BJ (cell line): ENCODE results near the gene OVOL2. TPM values are rescaled to one million over a fixed set of nuclear protein-coding genes. Genes with fewer than 3 reads are reported as not detected.
"Not testable (repeated sequence)": the region's sequence is repeated elsewhere in the genome, so short reads cannot be mapped to it uniquely, and the experiment has no call there.

Experiments used
- CTCF ChIA-PET: fragments of 350-600 bp; formaldehyde crosslinking; extraction: SDS; loops from one replicate; lab custom pipeline; 2021; ENCODE audit warnings: antibody characterized with exemption, inconsistent platforms; lab: Yijun Ruan, JAX
- POLR2A ChIA-PET: fragments of 300-600 bp; sonication (Branson Sonifier 250); formaldehyde crosslinking; extraction: SDS; loops from one replicate; lab custom pipeline; 2021; ENCODE audit warnings: antibody characterized with exemption; lab: Charles Lee
- DNase-seq: peaks from one replicate; pipeline ENCODE4 v3.0.0-alpha.2; 2011; ENCODE audit warnings: low read depth
- H3K27me3 ChIP-seq: 2 replicates; pipeline ENCODE4 v1.6.0; 2011; ENCODE audit warnings: low read length; ENCODE audit not compliant: control insufficient read depth, insufficient read depth
- H3K36me3 ChIP-seq: 2 replicates; pipeline ENCODE4 v1.5.1; 2011; ENCODE audit warnings: low read length; ENCODE audit not compliant: control insufficient read depth, insufficient read depth
- H3K4me3 ChIP-seq: 2 replicates; pipeline ENCODE4 v1.5.1; 2011; ENCODE audit warnings: low read depth, mild to moderate bottlenecking, control low read depth, low read length
- CTCF ChIP-seq: IDR thresholded peaks from 2 replicates; pipeline ENCODE4 v1.5.1; 2011; ENCODE audit warnings: low read depth, mild to moderate bottlenecking, control low read depth, inconsistent platforms, low read length, moderate library complexity; ENCODE audit not compliant: insufficient read depth
- polyA plus RNA-seq: library from polyadenylated mRNA; depleted of rRNA; stranded (reverse); fragments of >200 nt; gene quantifications from 2 replicates; pipeline ENCODE4 v1.2.3, GENCODE V29; 2011

OVOL2 gene
- polyA plus RNA-seq, 1 experiment, result not detected

DNA sequence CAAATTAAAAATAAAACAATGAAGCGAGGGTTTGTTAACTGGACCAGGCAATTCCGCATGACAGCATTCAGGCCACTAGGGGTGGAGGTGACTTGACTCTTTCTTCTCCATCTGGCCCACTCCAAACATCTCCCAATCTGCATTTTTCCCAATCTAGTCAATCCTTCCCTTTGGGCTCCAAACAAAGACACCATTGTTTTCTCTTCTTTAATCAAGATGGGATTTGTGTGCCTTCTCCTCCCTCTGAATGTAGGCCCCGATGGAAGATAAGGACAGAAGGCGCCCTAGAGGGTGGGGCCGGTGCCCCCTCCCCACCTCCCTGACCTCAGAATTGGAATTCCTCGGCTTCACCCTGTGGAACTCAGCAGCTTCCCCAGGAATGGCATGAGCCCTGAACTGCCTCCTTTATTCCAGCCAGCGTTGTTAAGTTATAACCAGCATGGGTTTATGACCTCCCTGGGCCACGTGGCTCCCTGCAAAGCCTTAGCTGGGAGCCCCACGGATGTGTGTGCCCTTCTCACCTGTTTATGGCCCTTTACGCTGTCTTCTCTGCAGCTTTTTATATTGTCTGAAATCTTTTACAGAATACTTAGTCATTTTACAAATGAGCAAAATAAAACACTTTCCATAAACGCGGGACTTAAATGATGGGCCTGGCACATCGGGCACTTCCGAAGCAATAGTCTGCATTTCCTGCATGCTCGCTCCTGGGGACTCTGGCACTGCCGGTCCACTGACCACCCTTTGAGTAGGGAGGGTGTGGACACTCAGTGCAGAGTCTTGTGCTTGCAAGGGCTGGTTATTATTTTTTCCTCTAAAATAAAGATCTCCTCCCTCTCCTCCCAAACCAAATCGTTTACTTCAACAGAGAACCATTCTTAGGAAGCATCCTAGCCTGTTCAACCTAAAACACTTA lies 24.5 kb downstream of the OVOL2 start:
- TF ChIP-seq CTCF, result no peak
- DNase-seq, result no peak
- POLR2A ChIA-PET, result no interaction called here
- H3K36me3 ChIP-seq, result no peaks in the 10 kb centered on the region
- H3K27me3 ChIP-seq, result peaks cover 5% of the 10 kb centered on the region; the same call in 1 of the 2 replicates
- CTCF ChIA-PET, result no interaction called here
- no peak overlapping the region for H3K4me3 ChIP-seq

DNA sequence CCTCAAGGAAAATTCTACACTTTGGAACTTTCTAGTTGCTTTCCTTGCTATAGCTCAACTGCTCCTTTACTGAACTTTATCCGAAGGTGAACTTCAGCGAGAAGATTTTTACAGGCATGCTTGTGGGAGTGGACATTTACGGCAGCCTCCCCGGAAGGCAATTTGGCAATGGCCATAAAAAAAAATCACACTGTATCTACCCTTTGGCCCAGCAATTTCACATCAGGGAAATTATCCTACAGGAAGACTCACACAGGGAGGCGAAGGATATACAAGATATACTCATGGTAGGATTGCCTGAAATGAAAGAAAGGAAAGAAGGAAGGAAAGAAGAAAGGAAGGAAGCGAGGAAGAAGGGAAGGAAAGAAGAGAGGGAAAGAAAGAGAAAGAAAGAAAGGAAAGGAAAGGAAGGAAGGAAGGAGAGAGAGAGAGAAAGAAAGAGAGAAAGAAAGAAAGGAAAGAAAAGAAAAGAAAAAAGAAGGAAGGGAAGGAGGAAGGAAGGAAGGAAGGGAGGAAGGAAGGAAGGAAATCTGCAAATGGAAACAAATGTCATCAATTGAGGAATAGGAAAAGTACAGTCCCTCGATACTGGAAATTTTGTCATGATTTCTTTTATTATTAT lies 25.7 kb downstream of the OVOL2 start:
- Histone ChIP-seq H3K27me3 (peaks cover 2% of the 10 kb centered on the region; the same call in 1 of the 2 replicates), H3K36me3 (no peaks in the 10 kb centered on the region), H3K4me3 (no peak overlapping the region)
- CTCF ChIA-PET, result no interaction called here
- DNase-seq, result no peak
- POLR2A ChIA-PET, result no interaction called here
- no peak for TF ChIP-seq CTCF

DNA sequence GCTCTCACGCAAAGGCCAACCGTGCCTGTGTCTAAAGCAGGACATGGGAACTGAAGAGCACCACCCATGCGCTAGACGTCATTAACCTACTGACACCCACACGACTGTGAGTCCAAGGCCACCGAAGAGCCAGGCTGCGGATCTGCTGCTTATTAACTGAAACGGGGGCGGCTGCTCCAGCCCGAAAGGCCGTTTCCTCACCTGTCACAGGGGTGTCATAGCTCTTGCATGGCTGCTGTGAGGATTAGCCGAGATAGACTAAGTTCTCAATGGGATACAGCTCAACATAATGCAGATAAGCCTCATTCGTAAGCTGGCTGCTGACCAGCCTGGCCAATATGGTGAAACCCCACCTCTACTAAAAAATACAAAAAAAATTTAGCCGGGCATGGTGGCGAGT lies 26.7 kb downstream of the OVOL2 start:
- Histone ChIP-seq H3K27me3 (peaks cover 2% of the 10 kb centered on the region; the same call in 1 of the 2 replicates), H3K4me3 (no peak overlapping the region), H3K36me3 (no peaks in the 10 kb centered on the region)
- ChIA-PET CTCF (interaction anchor here (0.6 kb wide), 1 partner anchor 778 kb away, joined by 3 read pairs; no protein-coding TSS in a partner anchor), POLR2A (no interaction called here)
- TF ChIP-seq CTCF, result no peak
- no peak for DNase-seq

- Histone ChIP-seq H3K4me3 (no peak overlapping the region), H3K27me3 (peaks cover 2% of the 10 kb centered on the region; the same call in 1 of the 2 replicates), H3K36me3 (no peaks in the 10 kb centered on the region)
- ChIA-PET POLR2A (no interaction called here), CTCF (no interaction called here)
- no peak for TF ChIP-seq CTCF
- no peak for DNase-seq
Observed at GRCh38 chr20:18030020-18030419, 27.7 kb downstream of the OVOL2 start.

DNA sequence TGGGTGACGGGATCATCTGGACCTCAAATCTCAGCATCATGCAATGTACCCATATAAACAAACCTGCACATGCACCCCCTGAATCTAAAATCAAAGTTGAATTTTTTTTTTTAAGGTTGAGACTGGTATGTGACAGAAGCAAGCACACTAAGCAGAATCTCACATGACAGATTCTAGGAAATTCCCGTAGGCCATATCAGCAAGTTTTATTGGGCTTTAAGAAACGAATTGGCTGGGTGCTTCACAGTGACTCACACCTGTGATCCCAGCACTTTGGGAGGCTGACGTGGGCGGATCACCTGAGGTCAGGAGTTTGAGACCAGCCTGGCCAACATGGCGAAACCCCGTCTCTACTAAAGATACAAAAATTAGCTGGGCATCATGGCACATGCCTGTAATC lies 30.7 kb downstream of the OVOL2 start:
- H3K36me3 ChIP-seq, POLR2A ChIA-PET, H3K27me3 ChIP-seq, H3K4me3 ChIP-seq, DNase-seq: not testable (repeated sequence)
- CTCF ChIA-PET, result interaction anchor here (1.6 kb wide), 1 partner anchor 14 kb away, joined by 5 read pairs; no protein-coding TSS in a partner anchor
